Measurements from ENCODE around the gene TNIK.
A peak's percentile ranks its signal among the peaks of the same experiment; 100 is the strongest.

The TNIK gene

GRCh38 chr3:171198781-171199472 lies 261.3 kb downstream of the TNIK start:
- DNase-seq: no peak
- H3K4me1 Mint-ChIP-seq: peaks cover 8% of the 10 kb centered on the region
- no peak for ATAC-seq

GRCh38 chr3:171195686-171196085 lies 264.5 kb downstream of the TNIK start:
- H3K27ac Mint-ChIP-seq: no peak overlapping the region
- H3K27me3 Mint-ChIP-seq: no peaks in the 10 kb centered on the region
- H3K4me1 Mint-ChIP-seq: peaks cover 28% of the 10 kb centered on the region
- no peak for ATAC-seq
- H3K36me3 Mint-ChIP-seq (ENCODE audit: low read depth): peaks cover 23% of the 10 kb centered on the region
- peaks cover 7% of the 10 kb centered on the region for H3K9me3 Mint-ChIP-seq
- H3K4me3 Mint-ChIP-seq: no peak overlapping the region
- DNase-seq: no peak

More at GRCh38 chr3:171198781-171199472, 261.3 kb downstream of the TNIK start:
- Mint-ChIP-seq H3K4me3 (no peak overlapping the region), H3K27me3 (no peaks in the 10 kb centered on the region), H3K9me3 (peaks cover 7% of the 10 kb centered on the region), H3K27ac (no peak overlapping the region), H3K36me3 (ENCODE audit: low read depth) (peaks cover 17% of the 10 kb centered on the region)

DNA sequence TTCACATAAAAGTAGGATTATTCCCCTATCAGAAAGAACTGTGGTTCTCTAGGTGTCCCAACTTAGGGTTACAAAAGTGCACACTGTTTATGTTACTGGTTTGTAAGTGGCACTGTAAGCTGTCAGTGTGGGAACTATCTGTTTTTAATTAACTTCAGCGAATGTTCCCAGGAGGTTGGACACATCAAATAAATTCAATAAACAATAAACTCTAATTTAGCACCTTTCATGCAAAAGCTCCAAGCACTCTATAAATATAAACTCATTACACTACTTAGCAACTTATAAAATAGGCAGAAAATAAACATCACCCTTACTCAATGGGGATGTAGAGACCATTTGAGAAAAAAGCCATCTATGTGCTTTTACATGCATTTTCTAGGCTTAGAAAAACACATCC lies 265.2 kb downstream of the TNIK start:
- H3K27me3 Mint-ChIP-seq: no peaks in the 10 kb centered on the region
- peaks cover 26% of the 10 kb centered on the region for H3K36me3 Mint-ChIP-seq (ENCODE audit: low read depth)
- no peak overlapping the region for H3K4me3 Mint-ChIP-seq
- ATAC-seq: no peak
- H3K9me3 Mint-ChIP-seq: peaks cover 7% of the 10 kb centered on the region
- DNase-seq: no peak
- peaks cover 35% of the 10 kb centered on the region for H3K4me1 Mint-ChIP-seq
- H3K27ac Mint-ChIP-seq: no peak overlapping the region

- no peak overlapping the region for H3K27ac Mint-ChIP-seq
- ATAC-seq: no peak
- no peak for DNase-seq
- H3K4me3 Mint-ChIP-seq: no peak overlapping the region
- H3K27me3 Mint-ChIP-seq: no peaks in the 10 kb centered on the region
- H3K36me3 Mint-ChIP-seq (ENCODE audit: low read depth): peaks cover 28% of the 10 kb centered on the region
- H3K4me1 Mint-ChIP-seq: peaks cover 48% of the 10 kb centered on the region
- peaks cover 7% of the 10 kb centered on the region for H3K9me3 Mint-ChIP-seq
These were observed 266.5 kb downstream of the TNIK start for GRCh38 chr3:171193693-171194092.

- Mint-ChIP-seq H3K27me3 (no peaks in the 10 kb centered on the region), H3K9me3 (peaks cover 3% of the 10 kb centered on the region), H3K27ac (peak overlapping the region; percentile 57), H3K36me3 (ENCODE audit: low read depth) (peaks cover 26% of the 10 kb centered on the region), H3K4me1 (peaks cover 49% of the 10 kb centered on the region), H3K4me3 (no peak overlapping the region)
- DNase-seq: peak; percentile 11
- ATAC-seq: peak; percentile 84
These were observed 267.9 kb downstream of the TNIK start for GRCh38 chr3:171192176-171192854.

DNA sequence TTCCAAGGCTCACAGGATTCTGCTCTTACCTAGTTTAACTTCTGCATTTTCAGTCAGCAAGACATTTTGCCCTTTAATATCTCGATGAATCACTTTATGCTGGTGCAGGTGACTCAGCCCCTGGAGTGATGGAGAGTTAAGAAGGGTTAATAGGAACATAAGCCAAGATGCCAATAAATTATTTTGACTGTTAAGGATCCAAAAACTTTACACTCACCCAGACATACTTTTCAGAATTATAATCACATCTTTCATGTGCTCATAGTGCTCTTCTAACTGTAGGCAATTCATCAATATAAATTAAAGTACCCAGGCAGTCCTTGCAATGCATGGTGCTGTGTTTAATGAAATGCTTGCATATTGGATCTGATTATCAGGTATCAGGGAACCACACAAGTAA lies 269.5 kb downstream of the TNIK start:
- ATAC-seq (peak; percentile 29), DNase-seq (no peak)
- peaks cover 49% of the 10 kb centered on the region for H3K4me1 Mint-ChIP-seq
- H3K27me3 Mint-ChIP-seq: no peaks in the 10 kb centered on the region
- peak overlapping the region; percentile 1 for H3K4me3 Mint-ChIP-seq
- H3K36me3 Mint-ChIP-seq (ENCODE audit: low read depth): peaks cover 25% of the 10 kb centered on the region
- H3K27ac Mint-ChIP-seq: peak overlapping the region; percentile 46
- H3K9me3 Mint-ChIP-seq: no peaks in the 10 kb centered on the region

- Mint-ChIP-seq H3K4me1 (peaks cover 59% of the 10 kb centered on the region), H3K36me3 (ENCODE audit: low read depth) (peaks cover 21% of the 10 kb centered on the region), H3K9me3 (no peaks in the 10 kb centered on the region), H3K27ac (peak overlapping the region; percentile 59), H3K4me3 (no peak overlapping the region), H3K27me3 (no peaks in the 10 kb centered on the region)
- peak; percentile 73 for ATAC-seq
- no peak for DNase-seq
These were observed 270.7 kb downstream of the TNIK start for GRCh38 chr3:171189394-171190080.

- Mint-ChIP-seq H3K4me3 (no peak overlapping the region), H3K27ac (no peak overlapping the region), H3K4me1 (peaks cover 63% of the 10 kb centered on the region), H3K9me3 (no peaks in the 10 kb centered on the region), H3K36me3 (ENCODE audit: low read depth) (peaks cover 21% of the 10 kb centered on the region), H3K27me3 (no peaks in the 10 kb centered on the region)
- DNase-seq: no peak
- ATAC-seq: no peak
These were observed 272.4 kb downstream of the TNIK start for GRCh38 chr3:171187706-171188290.

DNA sequence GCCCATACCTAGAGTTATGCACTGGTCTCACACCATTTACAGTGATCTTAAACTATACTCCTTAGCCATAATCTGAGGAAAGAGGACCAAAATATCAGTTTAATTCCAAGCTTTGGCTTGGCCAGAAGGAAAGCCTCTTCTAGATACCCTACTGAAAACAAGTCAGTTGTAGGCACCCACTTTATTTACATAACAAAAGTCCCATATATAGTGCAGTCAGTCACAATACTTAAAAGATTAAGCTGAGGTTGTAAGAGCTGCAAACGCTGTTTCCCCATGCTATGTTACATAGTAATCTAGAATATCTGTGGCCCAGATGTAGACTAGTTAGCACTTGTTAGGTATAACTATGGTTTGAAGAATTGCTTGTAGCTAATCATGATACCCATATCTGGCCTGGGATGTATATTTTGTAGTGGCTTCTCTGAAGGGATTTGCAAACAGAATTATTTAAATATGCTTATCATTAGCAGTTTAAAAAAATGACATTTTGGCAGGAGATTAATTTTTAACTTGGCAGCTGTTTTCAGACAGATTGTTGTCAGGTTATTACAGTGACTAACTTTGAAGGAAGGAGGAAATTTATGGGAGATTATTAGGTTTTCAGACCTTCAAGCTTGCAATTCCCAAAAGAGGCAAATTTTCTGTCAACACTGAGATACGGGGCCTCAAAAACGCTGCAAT lies 273.2 kb downstream of the TNIK start:
- DNase-seq (no peak), ATAC-seq (no peak)
- H3K4me3 Mint-ChIP-seq: no peak overlapping the region
- no peaks in the 10 kb centered on the region for H3K27me3 Mint-ChIP-seq
- H3K9me3 Mint-ChIP-seq: no peaks in the 10 kb centered on the region
- H3K27ac Mint-ChIP-seq: no peak overlapping the region
- peaks cover 18% of the 10 kb centered on the region for H3K36me3 Mint-ChIP-seq (ENCODE audit: low read depth)
- peaks cover 55% of the 10 kb centered on the region for H3K4me1 Mint-ChIP-seq

DNA sequence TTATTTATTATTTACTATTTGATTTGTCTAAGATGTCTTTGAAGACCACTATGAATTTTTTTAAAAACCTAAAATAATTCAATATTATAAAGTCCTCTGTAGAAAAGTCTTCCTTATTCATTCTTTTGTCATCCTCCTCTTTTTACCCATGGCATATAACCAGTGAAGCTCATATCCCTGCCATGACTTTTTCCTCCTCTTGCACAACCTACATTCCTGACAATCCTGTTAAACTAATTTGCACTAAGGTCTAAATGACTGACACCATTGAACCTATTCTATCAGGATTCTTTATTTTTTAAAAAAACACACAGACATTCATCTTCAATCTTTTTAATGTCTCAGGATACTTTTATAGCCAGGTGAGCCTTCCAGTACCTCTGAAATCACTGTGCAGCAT lies 273.8 kb downstream of the TNIK start:
- DNase-seq: no peak
- H3K4me1 Mint-ChIP-seq: peaks cover 51% of the 10 kb centered on the region
- H3K9me3 Mint-ChIP-seq: no peaks in the 10 kb centered on the region
- no peaks in the 10 kb centered on the region for H3K27me3 Mint-ChIP-seq
- no peak for ATAC-seq
- H3K27ac Mint-ChIP-seq: no peak overlapping the region
- peaks cover 20% of the 10 kb centered on the region for H3K36me3 Mint-ChIP-seq (ENCODE audit: low read depth)
- H3K4me3 Mint-ChIP-seq: no peak overlapping the region

DNA sequence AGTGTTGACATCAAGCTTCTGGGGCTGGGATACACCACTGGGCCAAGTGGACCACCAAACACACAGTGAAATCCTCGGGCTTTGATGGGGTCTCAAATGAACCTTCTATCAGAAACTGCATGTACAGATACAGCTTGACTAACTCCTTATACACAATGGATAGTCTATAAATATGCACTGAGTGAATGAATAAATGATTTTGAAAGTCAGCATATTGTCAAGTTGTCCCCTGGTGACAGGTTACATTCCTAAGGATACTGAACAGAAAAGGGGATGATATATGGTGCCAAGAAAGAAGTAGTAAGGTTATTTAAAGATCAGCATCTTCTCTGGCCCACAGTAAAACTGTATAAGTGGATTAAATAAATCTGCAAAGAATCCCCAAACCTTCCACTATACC lies 274.2 kb downstream of the TNIK start:
- DNase-seq (no peak), ATAC-seq (no peak)
- Mint-ChIP-seq H3K36me3 (ENCODE audit: low read depth) (peaks cover 20% of the 10 kb centered on the region), H3K9me3 (no peaks in the 10 kb centered on the region), H3K27me3 (no peaks in the 10 kb centered on the region), H3K27ac (no peak overlapping the region), H3K4me3 (no peak overlapping the region), H3K4me1 (peaks cover 50% of the 10 kb centered on the region)

DNA sequence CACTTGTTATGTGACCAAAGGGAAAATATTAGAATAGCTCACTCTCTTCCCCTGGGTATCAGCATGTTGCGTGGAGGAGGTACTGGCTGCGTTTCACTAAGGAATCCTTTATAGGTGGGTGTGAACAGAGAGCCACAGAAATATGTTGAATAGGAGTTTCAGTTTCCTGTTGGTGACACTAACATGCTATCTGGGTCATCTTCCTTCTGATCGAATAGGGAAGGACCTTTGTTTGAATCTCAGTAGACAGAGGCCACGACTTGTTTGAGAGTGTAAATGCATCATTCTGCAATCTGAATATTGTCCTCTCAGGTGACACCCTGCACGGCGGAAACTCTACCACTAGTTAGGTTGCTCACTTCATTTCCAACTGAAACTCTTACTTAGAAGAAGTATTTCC lies 275.8 kb downstream of the TNIK start:
- Mint-ChIP-seq H3K36me3 (ENCODE audit: low read depth) (peaks cover 19% of the 10 kb centered on the region), H3K4me1 (peaks cover 36% of the 10 kb centered on the region), H3K9me3 (no peaks in the 10 kb centered on the region), H3K27ac (peak overlapping the region; percentile 77), H3K4me3 (no peak overlapping the region), H3K27me3 (no peaks in the 10 kb centered on the region)
- DNase-seq (peak; percentile 7), ATAC-seq (peak; percentile 87)

DNA sequence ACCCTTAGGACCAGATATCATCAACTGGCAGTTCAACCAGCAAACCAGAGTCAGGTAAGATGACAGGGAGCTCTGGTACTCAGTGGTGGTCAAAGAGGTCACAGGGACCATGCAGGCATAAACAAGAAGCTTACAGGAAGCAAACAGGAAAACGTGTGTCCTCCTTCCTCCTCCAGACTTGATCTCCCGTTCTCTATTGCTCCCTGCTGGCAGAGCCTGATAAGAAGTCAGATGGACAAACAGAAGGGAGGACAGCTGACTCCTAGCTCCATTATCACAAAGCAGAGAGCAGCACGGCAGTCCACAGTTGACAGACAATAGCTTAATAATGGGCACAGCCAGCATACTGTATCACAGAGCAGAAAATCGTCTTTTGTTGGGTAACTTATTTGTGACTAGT lies 277.2 kb downstream of the TNIK start:
- H3K9me3 Mint-ChIP-seq: no peaks in the 10 kb centered on the region
- peaks cover 33% of the 10 kb centered on the region for H3K4me1 Mint-ChIP-seq
- no peak for ATAC-seq
- no peak for DNase-seq
- no peak overlapping the region for H3K4me3 Mint-ChIP-seq
- H3K27me3 Mint-ChIP-seq: no peaks in the 10 kb centered on the region
- peaks cover 13% of the 10 kb centered on the region for H3K36me3 Mint-ChIP-seq (ENCODE audit: low read depth)
- H3K27ac Mint-ChIP-seq: peak overlapping the region; percentile 11

GRCh38 chr3:171181907-171182690 lies 278.1 kb downstream of the TNIK start:
- DNase-seq (no peak), ATAC-seq (no peak)
- H3K4me1 Mint-ChIP-seq: peaks cover 29% of the 10 kb centered on the region
- H3K27me3 Mint-ChIP-seq: no peaks in the 10 kb centered on the region
- H3K27ac Mint-ChIP-seq: no peak overlapping the region
- H3K4me3 Mint-ChIP-seq: no peak overlapping the region
- peaks cover 14% of the 10 kb centered on the region for H3K36me3 Mint-ChIP-seq (ENCODE audit: low read depth)
- no peaks in the 10 kb centered on the region for H3K9me3 Mint-ChIP-seq
